Activated CD8-positive, alpha-beta memory T cell treated with anti-CD3 and anti-CD28 coated beads for 1 hour (primary cell): ENCODE data around the gene RIN1.

Experiments
- DNase-seq, 2 donors: peaks; one replicate each; pipeline ENCODE4 v3.0.0-alpha.2; 2020; ENCODE audit warnings: low read depth in 1 of 2; ENCODE audit errors: extremely low read depth in 1 of 2

Gene RIN1

GRCh38 chr11:66337103-66337899, 1.1 kb upstream of the RIN1 start:
- no peak for DNase-seq

DNA sequence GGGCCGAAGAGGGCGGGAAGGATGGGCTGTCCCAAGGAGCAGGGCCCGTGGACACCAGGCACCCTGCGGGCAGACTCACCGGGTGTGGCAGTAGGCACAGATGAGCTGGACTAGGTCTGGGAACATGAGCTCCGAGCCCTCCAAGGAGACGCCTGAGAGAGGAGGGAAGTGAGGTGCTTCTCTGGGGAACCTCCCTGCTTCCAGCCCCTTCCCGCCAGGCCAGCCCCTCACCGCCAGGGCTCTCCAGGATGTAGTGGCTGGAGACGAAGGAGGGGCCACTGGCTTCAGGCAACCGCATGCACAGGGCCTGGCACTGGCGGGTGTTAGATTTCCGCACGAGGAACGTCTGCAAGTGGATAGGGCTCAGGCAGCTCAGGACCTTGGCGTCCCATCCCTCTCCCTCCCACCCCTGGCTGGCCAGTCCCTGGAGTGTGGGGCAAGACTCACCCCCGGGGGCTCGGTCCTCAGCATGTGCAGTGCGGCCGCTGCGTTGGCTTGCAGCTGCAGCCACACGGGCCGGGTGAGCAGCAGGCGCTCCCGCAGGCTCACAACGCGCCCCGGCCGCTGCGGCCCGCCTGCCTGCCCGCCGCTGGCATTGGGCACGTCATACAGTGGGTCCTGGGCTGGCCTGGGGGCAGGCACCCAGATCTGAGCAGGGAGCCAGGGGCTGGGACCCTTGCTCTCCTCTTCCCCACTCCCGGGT, 552 bp downstream of the RIN1 start:
- no peak for DNase-seq

GRCh38 chr11:66334605-66335442, 1.4 kb downstream of the RIN1 start:
- no peak for DNase-seq

DNA sequence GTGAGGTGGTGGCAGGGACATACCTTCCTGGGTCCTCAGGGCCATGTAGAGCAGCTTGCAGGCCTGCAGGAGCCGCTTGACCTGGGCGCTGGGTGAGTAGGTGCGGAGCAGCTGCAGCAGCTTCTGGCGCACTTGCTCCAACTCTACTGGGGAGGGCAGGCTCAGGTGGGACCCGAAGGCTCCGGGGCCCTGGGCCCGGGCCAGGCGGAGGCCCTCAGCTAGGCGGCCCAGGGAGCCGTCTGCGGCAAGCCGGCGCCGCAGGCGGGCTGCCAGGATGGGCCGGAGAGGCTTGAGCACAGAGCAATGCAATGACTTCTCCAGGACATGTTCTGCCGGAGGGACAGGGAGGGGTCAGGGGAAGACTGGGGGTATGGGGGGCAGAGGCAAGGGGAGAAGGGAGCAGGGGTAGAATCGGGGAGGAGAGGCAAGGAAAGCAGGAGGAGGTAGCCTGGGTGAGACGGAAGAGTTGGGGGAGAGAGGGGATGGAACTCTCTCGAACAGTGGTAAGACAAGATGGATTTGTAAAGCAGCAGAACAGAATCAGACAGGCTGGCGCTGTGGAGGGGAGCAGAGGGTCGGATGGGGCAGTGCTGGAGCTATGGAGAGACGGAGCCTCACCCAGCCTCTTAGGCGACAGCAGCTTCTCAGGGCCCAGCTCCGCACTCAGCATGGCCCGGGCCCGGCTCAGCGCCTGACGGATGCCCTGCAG, 2.2 kb downstream of the RIN1 start:
- no peak for DNase-seq

- no peak for DNase-seq
Measured at GRCh38 chr11:66333220-66333877, 2.9 kb downstream of the RIN1 start.

DNA sequence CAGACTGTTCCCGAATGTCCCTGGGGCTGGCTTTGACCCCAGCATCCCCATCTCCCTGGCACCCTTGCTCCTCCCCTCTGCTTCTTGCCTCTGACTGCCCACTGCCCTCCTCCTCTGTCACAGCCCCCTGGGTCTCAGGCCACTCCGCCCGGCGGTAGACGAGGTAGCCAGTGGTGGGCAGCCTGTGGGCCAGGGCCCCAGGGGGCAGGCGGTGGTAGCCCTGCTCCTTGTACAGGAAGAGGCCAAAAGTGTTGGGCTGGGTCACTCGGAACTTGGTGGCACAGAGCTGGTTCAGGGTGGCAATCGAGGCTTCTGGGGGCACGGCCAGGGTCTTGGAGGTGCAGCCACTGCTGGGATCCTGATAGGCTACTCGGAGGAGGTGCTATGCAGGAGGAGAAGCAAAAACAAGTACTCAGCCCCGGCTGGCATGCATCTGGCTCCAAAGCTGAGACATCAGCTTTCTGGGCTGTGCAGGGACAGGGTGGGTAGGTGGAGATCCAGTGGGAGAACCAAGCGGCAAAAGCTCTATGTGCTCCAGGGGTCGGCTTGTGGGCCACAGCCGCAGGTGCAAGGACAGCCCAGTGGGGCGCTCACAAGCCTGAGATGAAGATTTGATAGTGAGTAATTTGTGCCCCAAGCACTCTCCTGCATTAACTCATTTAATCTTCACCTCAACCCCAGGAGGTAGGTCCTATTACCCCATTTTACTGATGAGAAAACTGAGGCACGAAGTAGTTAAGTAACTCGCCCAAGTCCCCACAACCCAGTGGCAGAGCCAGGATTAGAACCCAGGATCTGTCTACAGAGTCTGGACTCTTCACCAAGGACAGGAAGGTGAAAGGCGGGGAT, 3.6 kb downstream of the RIN1 start:
- DNase-seq = no peak

GRCh38 chr11:66331542-66332370, 4.5 kb downstream of the RIN1 start:
- DNase-seq = no peak

DNA sequence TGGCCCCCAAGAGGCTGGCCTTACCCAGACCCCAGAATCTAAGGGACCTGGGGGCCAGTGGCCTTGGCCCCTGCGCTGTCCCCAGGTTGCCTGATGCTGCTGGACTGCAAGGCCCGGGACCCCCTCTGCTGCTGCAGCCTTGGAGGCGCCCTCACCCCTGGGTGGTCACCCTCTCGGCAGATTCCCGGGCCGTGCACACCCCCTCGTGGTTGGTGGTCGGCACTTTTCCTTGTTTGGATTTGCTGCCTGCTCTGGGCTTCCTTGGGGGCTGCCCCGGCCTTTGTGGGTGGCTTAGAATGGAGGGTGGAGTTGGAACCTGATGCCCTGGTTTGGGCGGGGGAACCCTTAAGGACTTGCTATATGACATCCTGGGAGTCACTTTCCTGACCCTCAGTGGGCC, 5.3 kb downstream of the RIN1 start:
- no peak for DNase-seq

DNA sequence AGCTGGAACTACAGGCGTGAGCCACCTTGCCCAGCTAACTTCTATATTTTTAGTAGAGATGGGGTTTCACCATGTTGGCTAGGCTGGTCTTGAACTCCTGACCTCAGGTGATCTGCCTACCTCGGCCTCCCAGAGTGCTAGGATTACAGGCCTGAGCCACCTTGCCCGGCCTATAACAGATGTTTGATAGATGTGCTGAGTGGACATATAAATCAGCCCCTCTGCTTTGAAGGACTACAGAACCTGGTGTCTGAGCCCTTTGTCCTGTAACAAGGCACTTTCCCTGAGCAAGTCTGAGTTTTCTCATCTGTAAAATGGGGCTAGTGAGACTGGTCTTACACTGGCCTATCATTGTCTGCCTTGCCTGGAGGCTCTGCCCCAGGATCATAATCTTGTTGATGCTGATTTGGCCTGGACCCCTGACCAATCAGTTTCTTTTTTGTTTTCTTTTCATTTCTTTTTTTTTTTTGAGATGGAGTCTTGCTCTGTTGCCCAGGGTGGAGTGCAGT, 7.0 kb downstream of the RIN1 start:
- DNase-seq = no peak

DNA sequence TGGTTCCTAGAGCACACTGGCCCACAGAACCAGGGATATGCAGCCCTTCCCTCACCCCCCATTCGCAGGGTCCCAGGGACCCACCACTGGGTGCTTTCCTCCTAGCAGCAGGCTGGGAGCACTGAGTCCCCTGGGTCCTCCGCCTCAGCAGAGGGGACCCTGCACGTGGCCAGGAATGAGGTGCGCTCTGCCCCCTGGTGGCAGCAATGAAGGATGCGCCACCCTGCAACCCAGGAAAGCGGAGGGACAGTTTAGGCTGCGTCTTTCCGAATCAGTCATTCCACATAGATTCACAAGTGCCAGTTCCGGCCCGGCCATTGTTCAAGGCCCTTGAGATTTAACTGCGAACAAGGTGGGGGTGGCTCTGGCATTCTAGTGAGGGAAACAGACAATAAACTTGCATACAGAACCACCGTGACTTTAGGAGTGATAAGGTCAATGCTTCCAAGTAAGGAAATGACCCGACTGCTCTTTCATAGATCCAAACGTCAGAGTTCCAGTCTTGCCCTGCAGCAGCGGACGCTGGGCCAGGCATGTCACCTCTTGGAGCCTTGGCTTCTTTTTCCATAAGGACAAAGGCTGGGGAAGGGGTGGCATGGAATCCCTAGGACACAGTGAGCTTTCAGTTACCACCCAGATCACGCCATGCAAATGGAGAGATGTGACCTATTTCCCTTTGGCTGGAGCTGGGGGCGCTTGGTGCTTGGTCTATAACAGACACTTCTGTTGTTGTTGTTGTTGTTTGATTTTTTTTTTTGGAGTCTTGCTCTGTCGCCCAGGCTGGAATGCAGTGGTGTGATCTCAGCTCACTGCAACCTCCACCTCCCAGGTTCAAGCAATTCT, 7.7 kb downstream of the RIN1 start:
- peak in 1 of 2 donors; percentile 72 for DNase-seq

DNA sequence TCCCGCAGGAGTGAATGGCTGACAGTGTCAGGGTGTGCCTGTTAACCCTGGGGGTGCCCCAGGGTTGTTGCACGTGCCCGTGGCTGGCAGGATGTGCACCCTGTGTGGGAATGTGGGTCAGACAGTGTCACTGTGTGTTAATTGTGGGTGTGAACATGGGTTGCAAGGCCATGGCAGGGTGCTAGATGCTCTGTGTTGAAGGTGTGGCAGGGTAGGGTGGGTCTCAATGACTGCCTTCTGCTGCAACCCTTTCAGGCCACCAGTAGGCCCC, 8.3 kb downstream of the RIN1 start:
- DNase-seq = no peak

- DNase-seq = no peak
Measured at GRCh38 chr11:66327171-66328030, 8.8 kb downstream of the RIN1 start.

GRCh38 chr11:66326261-66327111, 9.7 kb downstream of the RIN1 start:
- no peak for DNase-seq

DNA sequence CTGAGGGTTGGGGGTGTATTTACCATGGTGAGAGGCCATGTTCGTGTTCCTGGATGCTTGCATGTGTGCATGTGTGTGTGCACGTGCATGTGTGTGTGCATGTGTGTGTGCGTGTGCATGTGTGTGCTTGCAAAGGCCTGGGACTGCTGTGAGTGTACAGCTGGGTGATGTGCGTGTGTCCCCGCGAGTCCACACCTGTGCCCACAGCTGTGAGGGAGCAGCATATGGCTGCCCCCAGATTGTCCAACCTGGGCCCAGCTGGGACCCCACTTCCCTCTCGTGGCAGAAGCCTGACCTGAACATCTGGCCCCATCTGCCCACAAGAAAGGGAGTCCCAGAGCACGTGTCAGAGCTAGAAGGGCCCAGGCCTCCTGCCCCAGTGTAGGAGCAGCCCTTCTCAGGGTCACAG, 11.0 kb downstream of the RIN1 start:
- no peak for DNase-seq

GRCh38 chr11:66324664-66325063, 11.6 kb downstream of the RIN1 start:
- DNase-seq = no peak

GRCh38 chr11:66323684-66324083, 12.6 kb downstream of the RIN1 start:
- DNase-seq = no peak
